ENCODE data around the gene WDR6. TPM values are rescaled to one million over a fixed set of nuclear protein-coding genes. Genes with fewer than 3 reads are reported as not detected.

Gene WDR6
- total and polyA plus RNA-seq, 9 of the 15 experiments (the other 6 are each of a cell fraction or from before 2014, with no cell fraction given) = 8.9 to 90.6 (median 44.7) TPM

- TF ChIP-seq, protein P1, sequence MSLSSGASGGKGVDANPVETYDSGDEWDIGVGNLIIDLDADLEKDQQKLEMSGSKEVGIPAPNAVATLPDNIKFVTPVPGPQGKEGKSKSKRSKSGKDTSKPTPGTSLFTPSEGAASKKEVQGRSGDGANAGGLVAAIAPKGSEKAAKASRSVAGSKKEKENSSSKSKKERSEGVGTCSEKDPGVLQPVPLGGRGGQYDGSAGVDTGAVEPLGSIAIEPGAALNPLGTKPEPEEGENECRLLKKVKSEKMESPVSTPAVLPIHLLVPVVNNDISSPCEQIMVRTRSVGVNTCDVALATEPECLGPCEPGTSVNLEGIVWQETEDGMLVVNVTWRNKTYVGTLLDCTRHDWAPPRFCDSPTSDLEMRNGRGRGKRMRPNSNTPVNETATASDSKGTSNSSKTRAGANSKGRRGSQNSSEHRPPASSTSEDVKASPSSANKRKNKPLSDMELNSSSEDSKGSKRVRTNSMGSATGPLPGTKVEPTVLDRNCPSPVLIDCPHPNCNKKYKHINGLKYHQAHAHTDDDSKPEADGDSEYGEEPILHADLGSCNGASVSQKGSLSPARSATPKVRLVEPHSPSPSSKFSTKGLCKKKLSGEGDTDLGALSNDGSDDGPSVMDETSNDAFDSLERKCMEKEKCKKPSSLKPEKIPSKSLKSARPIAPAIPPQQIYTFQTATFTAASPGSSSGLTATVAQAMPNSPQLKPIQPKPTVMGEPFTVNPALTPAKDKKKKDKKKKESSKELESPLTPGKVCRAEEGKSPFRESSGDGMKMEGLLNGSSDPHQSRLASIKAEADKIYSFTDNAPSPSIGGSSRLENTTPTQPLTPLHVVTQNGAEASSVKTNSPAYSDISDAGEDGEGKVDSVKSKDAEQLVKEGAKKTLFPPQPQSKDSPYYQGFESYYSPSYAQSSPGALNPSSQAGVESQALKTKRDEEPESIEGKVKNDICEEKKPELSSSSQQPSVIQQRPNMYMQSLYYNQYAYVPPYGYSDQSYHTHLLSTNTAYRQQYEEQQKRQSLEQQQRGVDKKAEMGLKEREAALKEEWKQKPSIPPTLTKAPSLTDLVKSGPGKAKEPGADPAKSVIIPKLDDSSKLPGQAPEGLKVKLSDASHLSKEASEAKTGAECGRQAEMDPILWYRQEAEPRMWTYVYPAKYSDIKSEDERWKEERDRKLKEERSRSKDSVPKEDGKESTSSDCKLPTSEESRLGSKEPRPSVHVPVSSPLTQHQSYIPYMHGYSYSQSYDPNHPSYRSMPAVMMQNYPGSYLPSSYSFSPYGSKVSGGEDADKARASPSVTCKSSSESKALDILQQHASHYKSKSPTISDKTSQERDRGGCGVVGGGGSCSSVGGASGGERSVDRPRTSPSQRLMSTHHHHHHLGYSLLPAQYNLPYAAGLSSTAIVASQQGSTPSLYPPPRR (CRISPR knock-in tag; IDR thresholded peaks at IDR 0.05; ENCODE audit: borderline replicate concordance) = no peak
- peak; percentile 93 for TF ChIP-seq FIP1L1 (IDR thresholded peaks at IDR 0.05; ENCODE audit: low read depth, low read length, poor library complexity, severe bottlenecking)
- TF ChIP-seq, protein P2, sequence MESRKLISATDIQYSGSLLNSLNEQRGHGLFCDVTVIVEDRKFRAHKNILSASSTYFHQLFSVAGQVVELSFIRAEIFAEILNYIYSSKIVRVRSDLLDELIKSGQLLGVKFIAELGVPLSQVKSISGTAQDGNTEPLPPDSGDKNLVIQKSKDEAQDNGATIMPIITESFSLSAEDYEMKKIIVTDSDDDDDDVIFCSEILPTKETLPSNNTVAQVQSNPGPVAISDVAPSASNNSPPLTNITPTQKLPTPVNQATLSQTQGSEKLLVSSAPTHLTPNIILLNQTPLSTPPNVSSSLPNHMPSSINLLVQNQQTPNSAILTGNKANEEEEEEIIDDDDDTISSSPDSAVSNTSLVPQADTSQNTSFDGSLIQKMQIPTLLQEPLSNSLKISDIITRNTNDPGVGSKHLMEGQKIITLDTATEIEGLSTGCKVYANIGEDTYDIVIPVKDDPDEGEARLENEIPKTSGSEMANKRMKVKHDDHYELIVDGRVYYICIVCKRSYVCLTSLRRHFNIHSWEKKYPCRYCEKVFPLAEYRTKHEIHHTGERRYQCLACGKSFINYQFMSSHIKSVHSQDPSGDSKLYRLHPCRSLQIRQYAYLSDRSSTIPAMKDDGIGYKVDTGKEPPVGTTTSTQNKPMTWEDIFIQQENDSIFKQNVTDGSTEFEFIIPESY (CRISPR knock-in tag; IDR thresholded peaks at IDR 0.05) = peak; percentile 61
- TF ChIP-seq USF2 (CRISPR knock-in tag; IDR thresholded peaks at IDR 0.05) = no peak
- TF ChIP-seq STAT5A (IDR thresholded peaks at IDR 0.05; ENCODE audit: borderline replicate concordance, low read length) = no peak; the same call in 1 of the 2 replicates
- TF ChIP-seq EP400 (IDR thresholded peaks at IDR 0.05) = peak; percentile 84
- TF ChIP-seq, protein P3, sequence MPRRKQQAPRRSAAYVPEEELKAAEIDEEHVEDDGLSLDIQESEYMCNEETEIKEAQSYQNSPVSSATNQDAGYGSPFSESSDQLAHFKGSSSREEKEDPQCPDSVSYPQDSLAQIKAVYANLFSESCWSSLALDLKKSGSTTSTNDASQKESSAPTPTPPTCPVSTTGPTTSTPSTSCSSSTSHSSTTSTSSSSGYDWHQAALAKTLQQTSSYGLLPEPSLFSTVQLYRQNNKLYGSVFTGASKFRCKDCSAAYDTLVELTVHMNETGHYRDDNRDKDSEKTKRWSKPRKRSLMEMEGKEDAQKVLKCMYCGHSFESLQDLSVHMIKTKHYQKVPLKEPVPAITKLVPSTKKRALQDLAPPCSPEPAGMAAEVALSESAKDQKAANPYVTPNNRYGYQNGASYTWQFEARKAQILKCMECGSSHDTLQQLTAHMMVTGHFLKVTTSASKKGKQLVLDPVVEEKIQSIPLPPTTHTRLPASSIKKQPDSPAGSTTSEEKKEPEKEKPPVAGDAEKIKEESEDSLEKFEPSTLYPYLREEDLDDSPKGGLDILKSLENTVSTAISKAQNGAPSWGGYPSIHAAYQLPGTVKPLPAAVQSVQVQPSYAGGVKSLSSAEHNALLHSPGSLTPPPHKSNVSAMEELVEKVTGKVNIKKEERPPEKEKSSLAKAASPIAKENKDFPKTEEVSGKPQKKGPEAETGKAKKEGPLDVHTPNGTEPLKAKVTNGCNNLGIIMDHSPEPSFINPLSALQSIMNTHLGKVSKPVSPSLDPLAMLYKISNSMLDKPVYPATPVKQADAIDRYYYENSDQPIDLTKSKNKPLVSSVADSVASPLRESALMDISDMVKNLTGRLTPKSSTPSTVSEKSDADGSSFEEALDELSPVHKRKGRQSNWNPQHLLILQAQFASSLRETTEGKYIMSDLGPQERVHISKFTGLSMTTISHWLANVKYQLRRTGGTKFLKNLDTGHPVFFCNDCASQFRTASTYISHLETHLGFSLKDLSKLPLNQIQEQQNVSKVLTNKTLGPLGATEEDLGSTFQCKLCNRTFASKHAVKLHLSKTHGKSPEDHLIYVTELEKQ (CRISPR knock-in tag; IDR thresholded peaks at IDR 0.05) = no peak
- no peak for TF ChIP-seq HNRNPUL1 (IDR thresholded peaks at IDR 0.05; ENCODE audit: low read length)
Measured at GRCh38 chr3:49021813-49022687, 14.9 kb downstream of the WDR6 start, which contains the start of gene NDUFAF3 (continued).
